A549 (cell line): ENCODE results near the gene OVAAL. TPM values are rescaled to one million over a fixed set of nuclear protein-coding genes. Genes with fewer than 3 reads are reported as not detected.

Experiments
- ATAC-seq, 2 experiments: fragments of 200-7000 bp in 1 of 2; fragments of >200 bp in 1 of 2; cut with Nextera tagmentation in 1 of 2; cut with Tn5 transposase in 1 of 2; 3 replicates each; pipeline versions ENCODE4 v1.8.0 to v1.9.1; 2018 to 2020; ENCODE audit warnings: mild to moderate bottlenecking in 1 of 2, moderate library complexity in 1 of 2
- CTCF ChIA-PET: fragments of 300-600 bp; sonication (Branson Sonifier 250); formaldehyde crosslinking; extraction: SDS; loops from one replicate; lab custom pipeline; 2021; ENCODE audit warnings: antibody characterized with exemption, inconsistent platforms; lab: Yijun Ruan, JAX
- POLR2A ChIA-PET: fragments of 350-600 bp; formaldehyde crosslinking; extraction: SDS; loops from one replicate; lab custom pipeline; 2021; ENCODE audit warnings: antibody characterized with exemption, inconsistent platforms; lab: Yijun Ruan, JAX
- DNase-seq, 2 experiments: peaks; one replicate each; pipeline versions ENCODE4 v3.0.0 to v3.0.0-alpha.2; 2011 to 2016; ENCODE audit warnings: low read depth in 1 of 2, low spot score in 1 of 2
- FAIRE-seq: peaks from 2 replicates; lab custom pipeline; 2011; peaks lifted over from hg19 to GRCh38; lab: Jason Lieb, UNC
- H3K27ac ChIP-seq, 2 experiments: fragments of >200 bp; sonication (Bioruptor Twin); formaldehyde crosslinking; 3 replicates each; pipeline ENCODE4 v1.5.1; 2016 to 2017
- H3K4me1 ChIP-seq: fragments of >200 bp; sonication (Bioruptor Twin); formaldehyde crosslinking; 3 replicates; pipeline ENCODE4 v1.6.1; 2016
- H3K4me2 ChIP-seq: fragments of >200 bp; sonication (Bioruptor Twin); formaldehyde crosslinking; 3 replicates; pipeline ENCODE4 v1.6.1; 2016
- H3K4me3 ChIP-seq: fragments of >200 bp; sonication (Bioruptor Twin); formaldehyde crosslinking; 3 replicates; pipeline ENCODE4 v1.5.1; 2016
- H3K9me3 ChIP-seq: fragments of >200 bp; sonication (Bioruptor Twin); formaldehyde crosslinking; 3 replicates; pipeline ENCODE4 v1.6.1; 2016
- BHLHE40 ChIP-seq: IDR thresholded peaks from 2 replicates; pipeline ENCODE4 v1.6.1; 2012; ENCODE audit warnings: low read depth, low read length, inconsistent platforms
- CBX2 ChIP-seq: fragments of 200-600 bp; sonication (generic); IDR thresholded peaks from 2 replicates; pipeline ENCODE4 v1.6.1; 2016; ENCODE audit warnings: low read depth, mild to moderate bottlenecking, borderline replicate concordance
- EHF ChIP-seq: fragments of 250-450 bp; sonication (Bioruptor Pico); IDR thresholded peaks from 2 replicates; pipeline ENCODE4 v1.5.0; 2020; ENCODE audit warnings: mild to moderate bottlenecking
- ESRRA ChIP-seq: fragments of 150-350 bp; IDR thresholded peaks from 2 replicates; pipeline ENCODE4 v1.6.1; 2014; ENCODE audit warnings: mild to moderate bottlenecking, low read length, borderline replicate concordance
- FOSB ChIP-seq: fragments of 250-450 bp; sonication (Bioruptor Pico); IDR thresholded peaks from 2 replicates; pipeline ENCODE4 v1.5.0; 2020; ENCODE audit warnings: mild to moderate bottlenecking, moderate library complexity
- FOSL2 ChIP-seq, 2 experiments: fragments of 450-650 bp in 1 of 2; fragments of >200 bp in 1 of 2; sonication (Bioruptor Twin) in 1 of 2; formaldehyde crosslinking; IDR thresholded peaks; 2 replicates each; pipeline versions ENCODE4 v1.5.0 to v1.6.1; 2016 to 2020; ENCODE audit warnings: mild to moderate bottlenecking in 1 of 2, moderate library complexity in 1 of 2
- HOXA7 ChIP-seq: fragments of 250-450 bp; sonication (Bioruptor Pico); IDR thresholded peaks from 2 replicates; pipeline ENCODE4 v1.5.0; 2020; ENCODE audit warnings: mild to moderate bottlenecking, moderate library complexity
- HOXB13 ChIP-seq: fragments of 250-450 bp; sonication (Bioruptor Pico); IDR thresholded peaks from 2 replicates; pipeline ENCODE4 v1.5.0; 2020; ENCODE audit warnings: low read depth, mild to moderate bottlenecking, moderate library complexity
- JUN ChIP-seq, 2 experiments: fragments of >200 bp; sonication (Bioruptor Twin); formaldehyde crosslinking; IDR thresholded peaks; 2 replicates in 1 of 2; 3 replicates in 1 of 2; pipeline ENCODE4 v1.6.1; 2016 to 2017
- MYC ChIP-seq: IDR thresholded peaks from 2 replicates; pipeline ENCODE4 v1.6.1; 2012; ENCODE audit warnings: mild to moderate bottlenecking, inconsistent platforms, low read length, improper control_type of control experiment, borderline replicate concordance
- NFE2L2 ChIP-seq: fragments of 150-350 bp; conservative IDR thresholded peaks from 2 replicates; pipeline ENCODE4 v1.6.1; 2014; ENCODE audit warnings: low read length
- NPAS2 ChIP-seq: fragments of 250-450 bp; sonication (Bioruptor Pico); IDR thresholded peaks from 2 replicates; pipeline ENCODE4 v1.8.0; 2022; ENCODE audit warnings: mild to moderate bottlenecking, moderate library complexity, borderline replicate concordance
- POLR2A ChIP-seq: IDR thresholded peaks from 2 replicates; pipeline ENCODE4 v1.6.1; 2012; ENCODE audit warnings: mild to moderate bottlenecking, low read length
- RARB ChIP-seq: fragments of 250-450 bp; sonication (Bioruptor Pico); IDR thresholded peaks from 2 replicates; pipeline ENCODE4 v1.8.0; 2021; ENCODE audit warnings: mild to moderate bottlenecking, moderate library complexity
- RFX5 ChIP-seq: fragments of 450-650 bp; IDR thresholded peaks from 2 replicates; pipeline ENCODE4 v1.7.1; 2014; ENCODE audit warnings: antibody characterized with exemption, mild to moderate bottlenecking, moderate library complexity
- SMC3 ChIP-seq: fragments of >200 bp; sonication (Bioruptor Twin); formaldehyde crosslinking; IDR thresholded peaks from 3 replicates; pipeline ENCODE4 v1.6.1; 2018; ENCODE audit warnings: inconsistent platforms
- SREBF2 ChIP-seq: fragments of 450-650 bp; IDR thresholded peaks from 2 replicates; pipeline ENCODE4 v1.6.1; 2014; ENCODE audit warnings: mild to moderate bottlenecking, moderate library complexity
- ZFP36 ChIP-seq: fragments of 450-650 bp; IDR thresholded peaks from 2 replicates; pipeline ENCODE4 v1.6.1; 2014; ENCODE audit warnings: borderline replicate concordance; ENCODE audit not compliant: partially characterized antibody
- WGBS: methylation state at CpG from one replicate; pipeline ENCODE4 v1.1.6; 2017; ENCODE audit errors: missing lambda C conversion rate; 5-methylcytosine and 5-hydroxymethylcytosine counted together
- polyA plus RNA-seq, 4 experiments: library from polyadenylated mRNA; depleted of rRNA in 3 of 4; stranded (reverse); fragments of >200 nt; fragmentation: RNase III in 1 of 4; extraction: RNeasy Plus Mini Kit Qiagen cat#74134 plus additional on column Dnase treatment in 1 of 4; gene quantifications; 2 replicates in 3 of 4; 3 replicates in 1 of 4; pipeline ENCODE4 v1.2.3, GENCODE V29; 2011 to 2017
- TF ChIP-seq, protein P1 (sequence below): IDR thresholded peaks from 2 replicates; pipeline ENCODE4 v1.6.1; 2012
- TF ChIP-seq, protein P2 (sequence below): IDR thresholded peaks from 2 replicates; pipeline ENCODE4 v1.6.1; 2012; ENCODE audit warnings: low read depth, borderline replicate concordance

Gene OVAAL
- polyA plus RNA-seq, 2 of the 4 experiments (the other 2 are of a cell fraction), result 0.08 TPM; not detected in 1

DNA sequence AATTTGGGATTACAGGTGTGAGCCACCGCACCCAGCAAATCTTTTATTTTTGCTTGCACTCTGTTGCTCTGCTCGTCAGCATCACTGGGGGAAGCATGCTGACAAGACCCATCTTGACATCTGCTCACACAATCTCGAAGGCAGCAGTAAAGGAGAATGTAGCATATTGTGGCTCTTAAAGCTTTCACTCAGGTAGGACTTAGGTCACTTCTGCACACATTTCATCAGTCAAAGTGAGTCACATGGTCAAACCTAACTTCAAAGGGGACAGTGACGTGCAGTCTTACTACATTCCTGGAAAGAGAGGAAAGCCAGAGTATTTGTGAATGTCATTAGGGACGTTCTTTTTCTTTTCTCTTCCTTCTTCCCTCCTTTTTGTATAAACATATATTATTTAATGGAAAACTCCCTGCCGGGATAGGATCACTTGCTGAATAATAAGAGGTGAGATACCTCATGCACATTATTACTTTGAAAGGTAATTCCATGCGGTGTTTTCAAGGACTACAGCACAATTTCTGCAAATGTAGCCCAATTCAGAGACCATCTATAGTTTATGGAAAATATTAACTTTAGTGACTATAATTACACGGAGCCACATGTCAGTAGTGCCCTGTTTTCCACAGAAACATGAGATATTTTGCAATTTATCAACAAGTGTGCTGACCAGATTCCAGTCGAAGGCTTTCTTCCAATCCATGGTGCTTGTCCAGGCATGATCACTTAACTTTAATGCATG is 37.1 kb upstream of the OVAAL start:
- ChIA-PET POLR2A (no interaction called here), CTCF (interaction anchor here (0.9 to 2.6 kb wide), 3 partner anchors 11 to 341 kb away, joined by 3 to 17 read pairs (median 4); no protein-coding TSS in a partner anchor)
- peak; percentile 40 to 63; a peak in 4 of 6 replicates for ATAC-seq
- Histone ChIP-seq H3K27ac (peak overlapping the region; percentile 56 to 71), H3K4me2 (peak overlapping the region; percentile 25), H3K4me1 (peaks cover 15% of the 10 kb centered on the region), H3K4me3 (no peak overlapping the region), H3K9me3 (no peaks in the 10 kb centered on the region)
- peak in 1 of 2 experiments; percentile 48 for DNase-seq
- TF ChIP-seq NPAS2 (no peak), FOSL2 (IDR thresholded peaks at IDR 0.05) (no peak), FOSL2 (CRISPR knock-in tag; IDR thresholded peaks at IDR 0.05) (0 out of 2 replicates have a peak, but pooled peaks have one; percentile 8)
- FAIRE-seq, result no peak
- WGBS, result 45% methylated on average over 9 of the region's 9 CpGs

DNA sequence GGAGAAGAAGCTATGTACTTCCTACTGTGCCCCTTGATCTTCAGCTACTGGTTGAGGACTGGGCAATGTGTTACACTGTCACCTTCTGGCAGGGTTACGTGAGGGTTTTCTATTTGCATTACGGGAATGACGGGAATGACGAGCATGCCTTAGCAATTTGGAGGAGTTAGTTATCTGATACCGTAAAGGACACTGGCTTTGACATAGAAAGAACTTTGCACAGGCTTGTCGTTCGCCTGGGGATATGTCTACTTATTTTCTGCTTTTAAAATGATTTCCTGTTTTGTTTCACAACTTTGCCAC is 36.6 kb upstream of the OVAAL start:
- Histone ChIP-seq H3K27ac (peak overlapping the region; percentile 56 to 71), H3K4me2 (peak overlapping the region; percentile 25; the same call in 2 of the 3 replicates), H3K4me3 (no peak overlapping the region), H3K9me3 (no peaks in the 10 kb centered on the region), H3K4me1 (peaks cover 16% of the 10 kb centered on the region)
- POLR2A ChIA-PET, result no interaction called here
- ATAC-seq (no peak), DNase-seq (no peak), FAIRE-seq (no peak)
- CTCF ChIA-PET, result interaction anchor here (0.9 to 2.6 kb wide), 3 partner anchors 11 to 340 kb away, joined by 3 to 17 read pairs (median 4); no protein-coding TSS in a partner anchor
- TF ChIP-seq JUN (IDR thresholded peaks at IDR 0.05) (no peak), FOSB (CRISPR knock-in tag) (no peak), MYC (no peak), SREBF2 (no peak), NFE2L2 (no peak), ESRRA (no peak)
- TF ChIP-seq, protein P1, sequence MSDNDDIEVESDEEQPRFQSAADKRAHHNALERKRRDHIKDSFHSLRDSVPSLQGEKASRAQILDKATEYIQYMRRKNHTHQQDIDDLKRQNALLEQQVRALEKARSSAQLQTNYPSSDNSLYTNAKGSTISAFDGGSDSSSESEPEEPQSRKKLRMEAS, result no peak
- 90% methylated on average over 7 of the region's 7 CpGs for WGBS

DNA sequence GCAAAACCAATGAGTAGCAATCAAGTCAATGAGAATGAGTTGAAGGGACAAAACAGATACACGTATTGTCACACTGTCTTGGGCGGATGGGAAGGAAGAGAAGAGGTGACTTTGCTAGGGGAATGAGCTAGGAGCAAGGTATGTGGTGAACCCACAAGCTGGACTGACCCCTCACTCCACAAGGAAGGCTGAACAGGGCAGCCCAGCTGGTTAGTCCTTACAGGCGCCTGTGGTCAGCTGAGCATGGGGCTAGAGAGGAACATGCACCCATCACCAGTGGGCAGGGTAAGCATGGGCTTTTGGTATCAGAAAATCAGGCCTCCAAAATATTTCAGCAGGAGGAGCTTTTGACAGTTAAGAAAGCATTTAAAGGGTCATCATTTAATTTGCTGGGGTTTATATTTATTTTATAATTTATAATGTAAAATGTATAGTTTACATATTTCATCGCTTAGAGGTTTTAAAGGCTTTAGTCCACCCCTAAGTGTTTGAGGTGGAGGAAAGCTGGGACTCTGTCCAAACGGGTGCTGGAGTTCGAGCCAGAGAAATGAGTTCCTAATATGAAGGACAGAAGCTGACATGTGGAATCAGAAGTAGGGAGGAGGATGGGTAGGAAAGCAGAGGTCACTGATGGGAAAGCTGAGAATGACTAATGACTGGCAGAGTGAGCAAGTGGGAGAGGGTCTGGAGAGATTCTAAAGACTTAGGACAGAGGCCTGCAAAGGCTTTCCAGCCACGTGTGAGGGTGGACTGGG is 34.4 kb upstream of the OVAAL start:
- H3K4me1 ChIP-seq, result peaks cover 21% of the 10 kb centered on the region
- POLR2A ChIA-PET, result no interaction called here
- FAIRE-seq (no peak), ATAC-seq (no peak), DNase-seq (no peak)
- no peaks in the 10 kb centered on the region for H3K9me3 ChIP-seq
- H3K27ac ChIP-seq, result peak overlapping the region in 1 of 2 experiments; percentile 51; a peak in 3 of 6 replicates
- H3K4me3 ChIP-seq, result no peak overlapping the region
- CTCF ChIA-PET, result interaction anchor here (0.8 to 3.1 kb wide), 5 partner anchors 8 to 339 kb away, joined by 3 to 23 read pairs (median 4); no protein-coding TSS in a partner anchor
- WGBS, result 71% methylated on average over 7 of the region's 7 CpGs
- H3K4me2 ChIP-seq, result no peak overlapping the region
- TF ChIP-seq MYC, result no peak
- TF ChIP-seq CBX2, result no peak
- TF ChIP-seq, protein P2, sequence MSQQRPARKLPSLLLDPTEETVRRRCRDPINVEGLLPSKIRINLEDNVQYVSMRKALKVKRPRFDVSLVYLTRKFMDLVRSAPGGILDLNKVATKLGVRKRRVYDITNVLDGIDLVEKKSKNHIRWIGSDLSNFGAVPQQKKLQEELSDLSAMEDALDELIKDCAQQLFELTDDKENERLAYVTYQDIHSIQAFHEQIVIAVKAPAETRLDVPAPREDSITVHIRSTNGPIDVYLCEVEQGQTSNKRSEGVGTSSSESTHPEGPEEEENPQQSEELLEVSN, result no peak
- TF ChIP-seq RARB (CRISPR knock-in tag), result no peak
- no peak for TF ChIP-seq EHF (CRISPR knock-in tag)
- TF ChIP-seq BHLHE40, result no peak
- no peak for TF ChIP-seq RFX5
- no peak for TF ChIP-seq SMC3
- no peak for TF ChIP-seq ZFP36
- no peak for TF ChIP-seq HOXA7 (CRISPR knock-in tag)
- TF ChIP-seq ESRRA, result no peak
- no peak for TF ChIP-seq HOXB13
- no peak for TF ChIP-seq FOSL2 (IDR thresholded peaks at IDR 0.05)
- TF ChIP-seq FOSL2 (CRISPR knock-in tag; IDR thresholded peaks at IDR 0.05), result no peak
- TF ChIP-seq POLR2A, result no peak
